Loucy (cell line): ENCODE measurements around the gene PGK2.

ENCODE experiments used
- H2AFZ ChIP-seq: fragments of 200-600 bp; sonication (generic); 2 replicates; pipeline ENCODE4 v1.6.0; 2016; ENCODE audit warnings: antibody characterized with exemption, mild to moderate bottlenecking, low read length, moderate library complexity
- H3F3A ChIP-seq: fragments of 200-600 bp; 2 replicates; pipeline ENCODE4 v1.6.0; 2016; ENCODE audit warnings: antibody characterized with exemption, low read depth, mild to moderate bottlenecking
- H3K27me3 ChIP-seq: fragments of 200-600 bp; sonication (generic); 2 replicates; pipeline ENCODE4 v1.6.1; 2014; ENCODE audit warnings: low read length, mild to moderate bottlenecking; ENCODE audit not compliant: insufficient read depth, poor library complexity, severe bottlenecking
- H3K36me3 ChIP-seq: fragments of 200-600 bp; sonication (generic); 2 replicates; pipeline ENCODE4 v1.6.1; 2016; ENCODE audit warnings: low read length; ENCODE audit not compliant: insufficient read depth
- H3K4me1 ChIP-seq: fragments of 200-600 bp; sonication (generic); 2 replicates; pipeline ENCODE4 v1.5.1; 2014; ENCODE audit warnings: low read length, mild to moderate bottlenecking; ENCODE audit not compliant: insufficient read depth, poor library complexity, severe bottlenecking
- H3K4me2 ChIP-seq: fragments of 200-600 bp; sonication (generic); 2 replicates; pipeline ENCODE4 v1.6.0; 2014; ENCODE audit warnings: antibody characterized with exemption, low read length, low read depth, mild to moderate bottlenecking; ENCODE audit not compliant: poor library complexity, severe bottlenecking
- H3K4me3 ChIP-seq: fragments of 200-600 bp; sonication (generic); 2 replicates; pipeline ENCODE4 v1.5.1; 2014; ENCODE audit warnings: low read length, mild to moderate bottlenecking, mixed read lengths; ENCODE audit not compliant: poor library complexity, severe bottlenecking
- H3K79me2 ChIP-seq: fragments of 200-600 bp; sonication (generic); 2 replicates; pipeline ENCODE4 v1.6.1; 2014; ENCODE audit warnings: low read length; ENCODE audit not compliant: insufficient read depth
- H3K9ac ChIP-seq: fragments of 200-600 bp; sonication (generic); 2 replicates; pipeline ENCODE4 v1.6.0; 2014; ENCODE audit warnings: mild to moderate bottlenecking, low read depth, low read length, moderate library complexity; ENCODE audit not compliant: poor library complexity, severe bottlenecking
- H3K9me2 ChIP-seq: fragments of 200-600 bp; sonication (generic); replicated peaks from 2 replicates; pipeline ENCODE4 v1.6.1; 2016; ENCODE audit warnings: low read depth, low read length, mixed read lengths
- H3K9me3 ChIP-seq: fragments of 200-600 bp; sonication (generic); 2 replicates; pipeline ENCODE4 v1.6.1; 2014; ENCODE audit warnings: mild to moderate bottlenecking, antibody characterized with exemption, low read length, low read depth; ENCODE audit not compliant: insufficient read depth
- H4K20me1 ChIP-seq: fragments of 200-600 bp; sonication (generic); 2 replicates; pipeline ENCODE4 v1.6.0; 2014; ENCODE audit warnings: antibody characterized with exemption, low read length, mild to moderate bottlenecking; ENCODE audit not compliant: insufficient read depth, poor library complexity, severe bottlenecking
- EZH2phosphoT487 ChIP-seq: fragments of 200-600 bp; IDR thresholded peaks from 2 replicates; pipeline ENCODE4 v1.6.1; 2018; ENCODE audit warnings: antibody characterized with exemption, mild to moderate bottlenecking, moderate library complexity, borderline replicate concordance
- TF ChIP-seq, protein P1 (sequence below): fragments of 200-600 bp; sonication (generic); conservative IDR thresholded peaks from 2 replicates; pipeline ENCODE4 v1.5.1; 2014; ENCODE audit warnings: mild to moderate bottlenecking, antibody characterized with exemption, low read length

Gene PGK2

DNA sequence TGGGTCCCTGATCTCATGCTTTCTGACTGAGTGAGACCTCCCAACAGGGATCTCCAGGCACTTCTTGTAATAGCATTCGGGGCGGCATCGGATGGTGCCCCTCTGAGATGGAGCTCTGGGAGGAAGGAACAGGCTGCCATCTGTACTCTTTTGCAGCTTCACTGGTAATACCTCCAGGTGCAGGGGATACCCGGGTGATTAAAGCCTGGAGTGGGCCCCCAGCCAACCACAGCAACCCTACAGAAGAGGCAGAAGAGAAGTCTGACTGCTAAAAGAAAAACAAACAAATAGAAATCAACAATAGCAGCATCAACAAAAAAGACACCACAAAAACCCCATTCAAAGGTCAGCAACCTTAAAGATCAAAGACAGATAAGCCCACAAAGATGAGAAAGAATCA is 19.1 kb upstream of the PGK2 start:
- Histone ChIP-seq H3K79me2 (no peaks in the 10 kb centered on the region), H3K27me3 (no peaks in the 10 kb centered on the region), H3K9ac (no peak overlapping the region), H2AFZ (no peak overlapping the region), H3K4me1 (no peaks in the 10 kb centered on the region), H3F3A (no peaks in the 10 kb centered on the region), H3K9me2 (no peaks in the 10 kb centered on the region), H3K4me3 (no peak overlapping the region), H3K4me2 (no peak overlapping the region), H3K9me3 (no peaks in the 10 kb centered on the region), H3K36me3 (no peaks in the 10 kb centered on the region), H4K20me1 (no peaks in the 10 kb centered on the region)
- no peak for TF ChIP-seq EZH2phosphoT487
- TF ChIP-seq, protein P1, sequence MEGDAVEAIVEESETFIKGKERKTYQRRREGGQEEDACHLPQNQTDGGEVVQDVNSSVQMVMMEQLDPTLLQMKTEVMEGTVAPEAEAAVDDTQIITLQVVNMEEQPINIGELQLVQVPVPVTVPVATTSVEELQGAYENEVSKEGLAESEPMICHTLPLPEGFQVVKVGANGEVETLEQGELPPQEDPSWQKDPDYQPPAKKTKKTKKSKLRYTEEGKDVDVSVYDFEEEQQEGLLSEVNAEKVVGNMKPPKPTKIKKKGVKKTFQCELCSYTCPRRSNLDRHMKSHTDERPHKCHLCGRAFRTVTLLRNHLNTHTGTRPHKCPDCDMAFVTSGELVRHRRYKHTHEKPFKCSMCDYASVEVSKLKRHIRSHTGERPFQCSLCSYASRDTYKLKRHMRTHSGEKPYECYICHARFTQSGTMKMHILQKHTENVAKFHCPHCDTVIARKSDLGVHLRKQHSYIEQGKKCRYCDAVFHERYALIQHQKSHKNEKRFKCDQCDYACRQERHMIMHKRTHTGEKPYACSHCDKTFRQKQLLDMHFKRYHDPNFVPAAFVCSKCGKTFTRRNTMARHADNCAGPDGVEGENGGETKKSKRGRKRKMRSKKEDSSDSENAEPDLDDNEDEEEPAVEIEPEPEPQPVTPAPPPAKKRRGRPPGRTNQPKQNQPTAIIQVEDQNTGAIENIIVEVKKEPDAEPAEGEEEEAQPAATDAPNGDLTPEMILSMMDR: no peak

DNA sequence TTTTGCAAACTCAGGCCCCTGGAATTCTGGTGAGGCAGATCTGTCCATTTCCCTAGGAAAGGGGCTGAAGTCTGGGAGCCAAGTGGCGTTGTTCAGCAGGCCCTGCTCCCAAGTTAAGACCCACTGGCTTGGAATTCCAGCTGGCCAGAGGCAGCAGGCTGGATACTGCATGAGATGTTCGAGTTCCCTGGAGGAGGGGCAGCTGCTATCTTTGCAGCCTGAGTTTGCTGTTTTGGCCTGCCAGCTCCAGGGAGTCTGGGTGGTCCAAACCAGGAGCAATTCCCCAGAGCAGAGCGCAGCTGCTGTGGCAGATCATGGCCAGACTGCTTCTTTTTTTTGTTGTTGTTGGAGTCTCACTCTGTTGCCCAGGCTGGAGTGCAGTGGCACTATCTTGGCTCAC is 18.2 kb upstream of the PGK2 start:
- no peak overlapping the region for H3K4me2 ChIP-seq
- no peaks in the 10 kb centered on the region for H3K27me3 ChIP-seq
- H3K36me3 ChIP-seq: no peaks in the 10 kb centered on the region
- H3F3A ChIP-seq: no peaks in the 10 kb centered on the region
- H3K9me3 ChIP-seq: no peaks in the 10 kb centered on the region
- H3K4me3 ChIP-seq: no peak overlapping the region
- no peaks in the 10 kb centered on the region for H3K9me2 ChIP-seq
- H2AFZ ChIP-seq: no peak overlapping the region
- TF ChIP-seq EZH2phosphoT487: no peak
- TF ChIP-seq, protein P1: no peak
- H3K9ac ChIP-seq: no peak overlapping the region
- H4K20me1 ChIP-seq: no peaks in the 10 kb centered on the region
- no peaks in the 10 kb centered on the region for H3K79me2 ChIP-seq
- no peaks in the 10 kb centered on the region for H3K4me1 ChIP-seq

DNA sequence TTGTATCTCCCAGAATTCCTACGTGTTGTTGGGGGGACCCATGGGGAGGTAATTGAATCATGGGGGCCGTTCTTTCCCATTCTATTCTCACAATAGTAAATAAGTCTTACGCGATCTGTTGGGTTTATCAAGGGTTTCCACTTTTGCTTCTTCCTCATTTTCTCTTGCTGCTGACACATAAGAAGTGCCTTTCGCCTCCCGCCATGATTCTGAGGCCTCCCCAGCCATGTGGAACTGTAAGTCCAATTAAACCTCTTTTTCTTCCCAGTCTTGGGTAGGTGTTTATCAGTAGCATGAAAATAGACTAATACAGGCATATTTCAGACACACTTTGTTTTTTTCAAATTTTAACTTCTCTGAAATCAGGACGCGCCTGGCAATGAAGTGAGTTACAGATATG is 14.4 kb upstream of the PGK2 start:
- H3K4me3 ChIP-seq: no peak overlapping the region
- H3K27me3 ChIP-seq: no peaks in the 10 kb centered on the region
- no peaks in the 10 kb centered on the region for H3F3A ChIP-seq
- H3K4me2 ChIP-seq: no peak overlapping the region
- H3K9me2 ChIP-seq: no peaks in the 10 kb centered on the region
- no peaks in the 10 kb centered on the region for H4K20me1 ChIP-seq
- no peaks in the 10 kb centered on the region for H3K4me1 ChIP-seq
- no peaks in the 10 kb centered on the region for H3K9me3 ChIP-seq
- no peak for TF ChIP-seq EZH2phosphoT487
- TF ChIP-seq, protein P1: no peak
- H3K9ac ChIP-seq: no peak overlapping the region
- no peaks in the 10 kb centered on the region for H3K36me3 ChIP-seq
- H2AFZ ChIP-seq: no peak overlapping the region
- no peaks in the 10 kb centered on the region for H3K79me2 ChIP-seq
